Suprapubic skin (tissue), 4 donors: Measurements from ENCODE around the gene NRCAM. TPM values are rescaled to one million over a fixed set of nuclear protein-coding genes. Genes with fewer than 3 reads are reported as not detected.
"Not testable (repeated sequence)": the region's sequence is repeated elsewhere in the genome, so short reads cannot be mapped to it uniquely, and the experiment has no call there.

Source experiments
- DNase-seq, 2 donors: peaks; one replicate each; pipeline ENCODE4 v3.0.0-alpha.2; 2019; ENCODE audit warnings: low spot score in 2 of 2
- H3K27ac ChIP-seq: fragments of 200-600 bp; sonication (generic); one replicate; pipeline ENCODE4 v1.5.1; 2019
- H3K27me3 ChIP-seq: fragments of 200-600 bp; sonication (generic); one replicate; pipeline ENCODE4 v1.5.1; 2019
- H3K36me3 ChIP-seq: fragments of 200-600 bp; sonication (generic); one replicate; pipeline ENCODE4 v1.5.1; 2019
- H3K4me1 ChIP-seq: fragments of 200-600 bp; sonication (generic); one replicate; pipeline ENCODE4 v1.5.1; 2019
- H3K4me3 ChIP-seq: fragments of 200-600 bp; sonication (generic); one replicate; pipeline ENCODE4 v1.5.1; 2019; ENCODE audit warnings: mild to moderate bottlenecking
- H3K9me3 ChIP-seq: fragments of 200-600 bp; sonication (generic); one replicate; pipeline ENCODE4 v1.5.1; 2019
- EP300 ChIP-seq: sonication (generic); formaldehyde crosslinking; IDR thresholded peaks from one replicate; pipeline ENCODE4 v1.6.1; 2017; ENCODE audit warnings: antibody characterized with exemption
- POLR2A ChIP-seq, 2 donors: fragments of 450-650 bp; IDR thresholded peaks; one replicate each; pipeline ENCODE4 v1.6.1; 2017; ENCODE audit warnings: antibody characterized with exemption in 2 of 2, mild to moderate bottlenecking in 2 of 2, moderate library complexity in 2 of 2
- POLR2AphosphoS5 ChIP-seq, 3 donors: sonication (generic); formaldehyde crosslinking; IDR thresholded peaks; one replicate each; pipeline ENCODE4 v1.6.1; 2017; ENCODE audit warnings: antibody characterized with exemption in 3 of 3
- WGBS: methylation state at CpG from one replicate; pipeline ENCODE4 v1.1.5; 2018; 5-methylcytosine and 5-hydroxymethylcytosine counted together
- total RNA-seq, 4 donors: library from RNA; depleted of rRNA; stranded (reverse); fragments of >200 nt; gene quantifications; one replicate each; pipeline ENCODE4 v1.1.0, GENCODE V29; 2016
- TF ChIP-seq, protein P1 (sequence below), 2 donors: fragments of 200-600 bp in 1 of 2; fragments of 450-650 bp in 1 of 2; sonication (generic) in 1 of 2; IDR thresholded peaks; one replicate each; pipeline ENCODE4 v1.5.1; 2016 to 2019; ENCODE audit warnings: antibody characterized with exemption in 2 of 2, mild to moderate bottlenecking in 1 of 2, moderate library complexity in 1 of 2

Gene NRCAM
- total RNA-seq, 4 donors from 2014 or later: 2.3 to 7.2 (median 2.8) TPM

DNA sequence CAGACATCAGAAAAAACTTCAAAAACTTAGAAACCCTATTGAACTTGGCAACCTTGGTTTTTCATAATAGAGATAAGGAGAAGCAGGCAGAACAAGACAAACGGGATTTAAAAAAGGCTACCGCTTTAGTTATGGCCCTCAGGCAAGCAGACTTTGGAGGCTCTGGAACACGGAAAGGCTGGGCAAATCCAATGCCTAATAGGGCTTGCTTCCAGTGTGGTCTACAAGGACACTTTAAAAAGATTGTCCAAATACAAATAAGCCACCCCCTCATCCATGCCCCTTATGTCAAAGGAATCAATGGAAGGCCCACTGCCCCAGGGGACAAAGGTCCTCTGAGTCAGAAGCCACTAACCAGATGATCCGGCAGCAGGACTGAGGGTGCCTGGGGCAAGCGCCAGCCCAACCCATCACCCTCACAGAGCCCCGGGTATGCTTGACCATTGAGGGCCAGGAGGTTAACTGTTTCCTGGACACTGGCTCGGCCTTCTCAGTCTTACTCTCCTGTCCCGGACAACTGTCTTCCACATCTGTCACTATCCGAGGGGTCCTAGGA, 115.3 kb downstream of the NRCAM start:
- Histone ChIP-seq H3K27ac (no peak overlapping the region), H3K4me1 (no peaks in the 10 kb centered on the region), H3K27me3 (no peaks in the 10 kb centered on the region), H3K9me3 (no peaks in the 10 kb centered on the region), H3K36me3 (no peaks in the 10 kb centered on the region), H3K4me3 (no peak overlapping the region)
- TF ChIP-seq POLR2AphosphoS5 (IDR thresholded peaks at IDR 0.05): no peak
- TF ChIP-seq EP300: no peak
- TF ChIP-seq, protein P1, sequence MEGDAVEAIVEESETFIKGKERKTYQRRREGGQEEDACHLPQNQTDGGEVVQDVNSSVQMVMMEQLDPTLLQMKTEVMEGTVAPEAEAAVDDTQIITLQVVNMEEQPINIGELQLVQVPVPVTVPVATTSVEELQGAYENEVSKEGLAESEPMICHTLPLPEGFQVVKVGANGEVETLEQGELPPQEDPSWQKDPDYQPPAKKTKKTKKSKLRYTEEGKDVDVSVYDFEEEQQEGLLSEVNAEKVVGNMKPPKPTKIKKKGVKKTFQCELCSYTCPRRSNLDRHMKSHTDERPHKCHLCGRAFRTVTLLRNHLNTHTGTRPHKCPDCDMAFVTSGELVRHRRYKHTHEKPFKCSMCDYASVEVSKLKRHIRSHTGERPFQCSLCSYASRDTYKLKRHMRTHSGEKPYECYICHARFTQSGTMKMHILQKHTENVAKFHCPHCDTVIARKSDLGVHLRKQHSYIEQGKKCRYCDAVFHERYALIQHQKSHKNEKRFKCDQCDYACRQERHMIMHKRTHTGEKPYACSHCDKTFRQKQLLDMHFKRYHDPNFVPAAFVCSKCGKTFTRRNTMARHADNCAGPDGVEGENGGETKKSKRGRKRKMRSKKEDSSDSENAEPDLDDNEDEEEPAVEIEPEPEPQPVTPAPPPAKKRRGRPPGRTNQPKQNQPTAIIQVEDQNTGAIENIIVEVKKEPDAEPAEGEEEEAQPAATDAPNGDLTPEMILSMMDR (IDR thresholded peaks at IDR 0.05): no peak
- no peak for TF ChIP-seq POLR2A (IDR thresholded peaks at IDR 0.05)
- 58% methylated on average over 9 of the region's 9 CpGs for WGBS
- no peak for DNase-seq

DNA sequence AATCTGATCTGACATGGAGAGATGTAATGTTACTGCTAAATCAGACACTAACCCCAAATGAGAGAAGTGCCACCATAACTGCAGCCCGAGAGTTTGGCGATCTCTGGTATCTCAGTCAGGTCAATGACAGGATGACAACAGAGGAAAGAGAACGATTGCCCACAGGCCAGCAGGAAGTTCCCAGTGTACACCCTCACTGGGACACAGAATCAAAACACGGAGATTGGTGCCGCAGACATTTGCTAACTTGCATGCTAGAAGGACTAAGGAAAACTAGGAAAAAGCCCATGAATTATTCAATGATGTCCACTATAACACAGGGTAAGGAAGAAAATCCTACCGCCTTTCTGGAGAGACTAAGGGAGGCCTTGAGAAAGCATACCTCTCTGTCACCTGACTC, 115.8 kb downstream of the NRCAM start:
- H3K4me3 ChIP-seq, H3K27ac ChIP-seq, H3K36me3 ChIP-seq, H3K27me3 ChIP-seq, DNase-seq, H3K4me1 ChIP-seq, H3K9me3 ChIP-seq: not testable (repeated sequence)
- 79% methylated on average over 6 of the region's 6 CpGs for WGBS

DNA sequence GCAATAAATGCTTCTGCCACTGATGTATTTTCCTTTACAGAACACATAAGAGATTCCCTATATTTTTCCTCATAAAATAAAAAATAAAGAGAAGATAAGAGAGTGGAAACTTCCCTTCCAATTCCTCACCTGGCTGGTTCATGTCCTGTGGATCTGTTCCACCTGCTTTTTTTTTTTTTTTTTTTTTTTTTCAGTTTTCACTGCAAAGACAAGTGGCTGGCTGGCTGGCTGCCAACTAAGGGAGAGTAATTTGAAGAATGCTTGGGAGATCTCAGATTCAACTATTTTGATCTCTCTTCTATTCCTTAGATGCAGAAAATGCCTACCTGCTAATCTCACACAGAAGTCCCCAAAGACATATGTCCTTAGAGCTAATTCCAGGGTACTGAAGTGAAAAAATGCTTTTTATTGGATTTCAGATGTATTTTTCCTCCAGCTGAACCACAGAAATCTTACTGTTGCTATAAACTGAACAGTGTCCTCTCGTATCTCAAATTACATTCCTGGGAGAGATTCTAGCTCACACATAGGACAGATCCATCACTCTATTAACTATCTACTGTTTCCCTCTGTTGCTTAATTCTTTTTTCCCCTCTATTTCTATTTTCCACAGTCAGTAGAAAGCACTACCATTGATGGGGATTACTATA, 120.8 kb downstream of the NRCAM start:
- DNase-seq: no peak
- H3K9me3 ChIP-seq: no peaks in the 10 kb centered on the region
- no peaks in the 10 kb centered on the region for H3K36me3 ChIP-seq
- H3K27me3 ChIP-seq: no peaks in the 10 kb centered on the region
- 23% methylated on average over 1 of the region's 1 CpG for WGBS
- no peak overlapping the region for H3K4me3 ChIP-seq
- TF ChIP-seq EP300: no peak
- TF ChIP-seq POLR2AphosphoS5 (IDR thresholded peaks at IDR 0.05): no peak
- no peak for TF ChIP-seq POLR2A (IDR thresholded peaks at IDR 0.05)
- TF ChIP-seq, protein P1 (IDR thresholded peaks at IDR 0.05): no peak
- no peak overlapping the region for H3K27ac ChIP-seq
- H3K4me1 ChIP-seq: no peaks in the 10 kb centered on the region

DNA sequence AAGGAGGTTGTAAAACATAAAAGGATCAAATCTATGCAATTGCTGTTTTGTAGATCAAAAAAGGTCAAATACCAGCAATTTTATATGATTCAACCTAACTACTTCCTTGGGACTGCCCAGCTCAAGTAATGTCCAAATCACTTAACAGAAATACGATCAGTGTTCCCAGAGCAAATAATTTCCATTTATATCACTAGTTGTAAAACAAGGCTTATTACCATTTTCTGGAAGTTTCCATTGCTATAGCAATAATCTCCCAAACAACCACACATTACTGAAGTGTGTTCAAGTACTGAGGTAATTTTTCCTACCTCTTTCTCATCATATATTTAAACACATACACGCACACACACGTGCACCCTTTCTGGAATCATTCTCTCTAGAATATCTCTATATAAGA, 123.3 kb downstream of the NRCAM start:
- TF ChIP-seq POLR2A (IDR thresholded peaks at IDR 0.05): no peak
- no peak for TF ChIP-seq EP300
- TF ChIP-seq POLR2AphosphoS5 (IDR thresholded peaks at IDR 0.05): no peak
- TF ChIP-seq, protein P1 (IDR thresholded peaks at IDR 0.05): no peak
- Histone ChIP-seq H3K9me3 (no peaks in the 10 kb centered on the region), H3K4me3 (no peak overlapping the region), H3K27me3 (no peaks in the 10 kb centered on the region), H3K4me1 (no peaks in the 10 kb centered on the region), H3K27ac (no peak overlapping the region), H3K36me3 (no peaks in the 10 kb centered on the region)
- WGBS: 90% methylated on average over 3 of the region's 3 CpGs
- no peak for DNase-seq

DNA sequence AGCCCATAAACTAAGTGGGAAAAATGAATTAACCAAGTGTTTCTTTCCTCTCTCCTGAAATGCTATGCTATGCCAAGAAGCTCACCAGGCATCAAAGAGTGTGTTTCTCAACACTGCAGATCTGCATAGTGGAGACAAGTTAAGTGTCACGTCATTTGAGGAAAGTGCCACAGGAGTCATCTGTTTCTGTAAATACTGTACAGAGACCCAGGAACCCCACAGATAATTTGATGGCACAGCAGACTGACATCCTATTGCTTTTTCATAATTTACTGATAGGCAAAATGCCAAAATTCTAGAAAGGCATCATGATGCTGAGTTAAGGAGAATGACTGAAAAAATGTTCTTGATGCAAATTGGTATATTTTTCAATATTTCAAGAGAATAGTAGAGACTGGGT, 124.3 kb downstream of the NRCAM start:
- Histone ChIP-seq H3K27ac (no peak overlapping the region), H3K4me3 (no peak overlapping the region), H3K4me1 (no peaks in the 10 kb centered on the region), H3K9me3 (no peaks in the 10 kb centered on the region), H3K27me3 (no peaks in the 10 kb centered on the region), H3K36me3 (no peaks in the 10 kb centered on the region)
- TF ChIP-seq, protein P1 (IDR thresholded peaks at IDR 0.05): no peak
- TF ChIP-seq EP300 (no peak), POLR2AphosphoS5 (IDR thresholded peaks at IDR 0.05) (no peak), POLR2A (IDR thresholded peaks at IDR 0.05) (no peak)
- no peak for DNase-seq
- WGBS: 46% methylated on average over 1 of the region's 1 CpG

DNA sequence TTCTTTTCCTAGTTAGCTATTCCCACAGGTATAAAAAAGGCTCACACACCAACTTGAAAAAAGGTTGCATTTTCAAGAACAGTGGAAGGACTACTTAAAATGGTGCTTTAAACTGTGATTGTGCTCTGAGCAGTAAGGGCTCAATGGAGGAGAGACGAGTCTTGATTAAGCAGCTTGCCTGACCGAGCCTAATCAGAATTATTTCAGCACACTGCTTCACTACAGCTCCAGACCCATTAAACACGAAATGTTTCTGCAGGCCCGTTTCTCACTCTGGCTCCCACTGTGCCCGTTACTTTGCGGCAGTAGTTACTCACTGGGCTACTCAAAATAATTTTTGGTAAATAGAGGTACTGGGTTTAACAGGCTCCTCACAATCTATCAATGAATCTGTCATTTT, 126.0 kb downstream of the NRCAM start:
- H3K4me3 ChIP-seq: no peak overlapping the region
- WGBS: 94% methylated on average over 6 of the region's 6 CpGs
- H3K27ac ChIP-seq: no peak overlapping the region
- H3K4me1 ChIP-seq: no peaks in the 10 kb centered on the region
- H3K36me3 ChIP-seq: no peaks in the 10 kb centered on the region
- DNase-seq: no peak
- no peaks in the 10 kb centered on the region for H3K9me3 ChIP-seq
- no peak for TF ChIP-seq POLR2A (IDR thresholded peaks at IDR 0.05)
- TF ChIP-seq POLR2AphosphoS5 (IDR thresholded peaks at IDR 0.05): no peak
- no peak for TF ChIP-seq EP300
- TF ChIP-seq, protein P1 (IDR thresholded peaks at IDR 0.05): no peak
- no peaks in the 10 kb centered on the region for H3K27me3 ChIP-seq
